GM23338 (cell line): ENCODE measurements around the gene TPMT. TPM values are rescaled to one million over a fixed set of nuclear protein-coding genes. Genes with fewer than 3 reads are reported as not detected.

Experiments used
- ATAC-seq: fragments of 200-7000 bp; cut with Tn5 transposase; 3 replicates; pipeline ENCODE4 v1.9.1; 2020
- DNase-seq: peaks from one replicate; pipeline ENCODE4 v3.0.0-alpha.2; 2015; ENCODE audit warnings: low spot score
- H2AFZ ChIP-seq: fragments of 200-600 bp; sonication (generic); 2 replicates; pipeline ENCODE4 v1.8.0; 2016; ENCODE audit warnings: antibody characterized with exemption, mild to moderate bottlenecking, moderate library complexity
- H3F3A ChIP-seq: fragments of 200-600 bp; sonication (generic); replicated peaks from 2 replicates; pipeline ENCODE4 v1.8.0; 2017; ENCODE audit warnings: antibody characterized with exemption, mixed run types, low read depth
- H3K27ac ChIP-seq: fragments of 200-600 bp; sonication (generic); 2 replicates; pipeline ENCODE4 v1.6.1; 2016; ENCODE audit warnings: low read depth
- H3K27me3 ChIP-seq: fragments of 200-600 bp; sonication (generic); 2 replicates; pipeline ENCODE4 v1.8.0; 2016; ENCODE audit warnings: mild to moderate bottlenecking, mixed run types, moderate library complexity; ENCODE audit not compliant: insufficient read depth
- H3K36me3 ChIP-seq: fragments of 200-600 bp; sonication (generic); 2 replicates; pipeline ENCODE4 v1.8.0; 2016; ENCODE audit warnings: mild to moderate bottlenecking; ENCODE audit not compliant: insufficient read depth
- H3K4me1 ChIP-seq: fragments of 200-600 bp; sonication (generic); 2 replicates; pipeline ENCODE4 v1.8.0; 2016; ENCODE audit warnings: mild to moderate bottlenecking, moderate library complexity; ENCODE audit not compliant: insufficient read depth
- H3K4me2 ChIP-seq: fragments of 200-600 bp; sonication (generic); 2 replicates; pipeline ENCODE4 v1.7.1; 2017; ENCODE audit warnings: mixed run types
- H3K4me3 ChIP-seq: fragments of 200-600 bp; sonication (generic); 2 replicates; pipeline ENCODE4 v1.6.1; 2016; ENCODE audit warnings: mixed run types
- H3K79me2 ChIP-seq: fragments of 200-600 bp; sonication (generic); replicated peaks from 2 replicates; pipeline ENCODE4 v1.8.0; 2017; ENCODE audit warnings: mild to moderate bottlenecking; ENCODE audit not compliant: insufficient read depth
- H3K9me2 ChIP-seq: fragments of 200-600 bp; sonication (generic); 2 replicates; pipeline ENCODE4 v1.8.0; 2017; ENCODE audit not compliant: insufficient read depth
- H4K20me1 ChIP-seq: fragments of 200-600 bp; sonication (generic); replicated peaks from 2 replicates; pipeline ENCODE4 v1.8.0; 2017; ENCODE audit warnings: mild to moderate bottlenecking; ENCODE audit not compliant: insufficient read depth
- H3K27ac Mint-ChIP-seq: 2 replicates; pipeline ENCODE4 v1.8.0; 2020; ENCODE audit warnings: inconsistent platforms, mild to moderate bottlenecking, moderate library complexity, mixed read lengths
- H3K27me3 Mint-ChIP-seq: 3 replicates; pipeline ENCODE4 v1.8.0; 2022; ENCODE audit warnings: low read depth, mild to moderate bottlenecking, moderate library complexity, mixed read lengths, inconsistent platforms; ENCODE audit not compliant: insufficient read depth, poor library complexity
- H3K36me3 Mint-ChIP-seq: 3 replicates; pipeline ENCODE4 v1.8.0; 2021; ENCODE audit warnings: low read depth, mild to moderate bottlenecking, inconsistent platforms, moderate library complexity, mixed read lengths
- H3K4me1 Mint-ChIP-seq: 3 replicates; pipeline ENCODE4 v1.8.0; 2020; ENCODE audit warnings: mild to moderate bottlenecking, inconsistent platforms, mixed read lengths
- H3K4me3 Mint-ChIP-seq: 3 replicates; pipeline ENCODE4 v1.8.0; 2021; ENCODE audit warnings: moderate library complexity, mild to moderate bottlenecking, inconsistent platforms, mixed read lengths
- H3K9me3 Mint-ChIP-seq: 3 replicates; pipeline ENCODE4 v1.8.0; 2020; ENCODE audit warnings: moderate library complexity, mild to moderate bottlenecking, inconsistent platforms, mixed read lengths
- CREB1 ChIP-seq: fragments of 250-450 bp; sonication (Bioruptor Pico); IDR thresholded peaks from 2 replicates; pipeline ENCODE4 v1.5.0; 2020; ENCODE audit warnings: low read depth, mild to moderate bottlenecking, moderate library complexity
- EZH2 ChIP-seq: fragments of 200-600 bp; sonication (generic); IDR thresholded peaks from one replicate; pipeline ENCODE4 v1.8.0; 2017; ENCODE audit warnings: antibody characterized with exemption, mild to moderate bottlenecking, low read depth; ENCODE audit not compliant: unreplicated experiment
- EZH2phosphoT487 ChIP-seq: fragments of 200-600 bp; sonication (generic); IDR thresholded peaks from one replicate; pipeline ENCODE4 v1.8.1; 2018; ENCODE audit warnings: antibody characterized with exemption; ENCODE audit not compliant: unreplicated experiment
- JUNB ChIP-seq: IDR thresholded peaks from one replicate; pipeline ENCODE4 v1.6.1; 2016; ENCODE audit warnings: antibody characterized with exemption; ENCODE audit not compliant: unreplicated experiment
- NANOG ChIP-seq: IDR thresholded peaks from 2 replicates; pipeline ENCODE4 v1.6.1; 2016; ENCODE audit warnings: antibody characterized with exemption, borderline replicate concordance
- POLR2AphosphoS5 ChIP-seq: IDR thresholded peaks from 2 replicates; pipeline ENCODE4 v1.6.1; 2016; ENCODE audit warnings: antibody characterized with exemption, low read depth
- STAT1 ChIP-seq: IDR thresholded peaks from one replicate; pipeline ENCODE4 v1.6.1; 2016; ENCODE audit warnings: antibody characterized with exemption; ENCODE audit not compliant: unreplicated experiment
- ZNF114 ChIP-seq: fragments of 250-450 bp; sonication (Bioruptor Pico); IDR thresholded peaks from 2 replicates; pipeline ENCODE4 v1.5.0; 2020; ENCODE audit warnings: mild to moderate bottlenecking, moderate library complexity
- ZNF331 ChIP-seq: fragments of 250-450 bp; sonication (Bioruptor Pico); IDR thresholded peaks from 2 replicates; pipeline ENCODE4 v1.5.0; 2020; ENCODE audit warnings: low read depth, mild to moderate bottlenecking, moderate library complexity
- polyA plus RNA-seq: library from polyadenylated mRNA; unstranded; fragments of >200 nt; fragmentation: Nextera tagmentation; extraction: Ambion mirVana; gene quantifications from 2 replicates; pipeline ENCODE4 v1.2.1, GENCODE V29; 2016
- total RNA-seq: library from RNA; depleted of rRNA; stranded (reverse); fragments of >200 nt; shearing (Covaris generic); gene quantifications from 2 replicates; pipeline ENCODE4 v1.2.3, GENCODE V29; 2014
- TF ChIP-seq, protein P1 (sequence below), 2 experiments: fragments of 200-600 bp in 1 of 2; sonication (generic) in 1 of 2; conservative IDR thresholded peaks; 2 replicates each; pipeline versions ENCODE4 v1.5.1 to v1.6.1; 2016 to 2017; ENCODE audit warnings: antibody characterized with exemption in 2 of 2, low read depth in 2 of 2, mild to moderate bottlenecking in 2 of 2, moderate library complexity in 1 of 2
- TF ChIP-seq, protein P2 (sequence below): IDR thresholded peaks from 2 replicates; pipeline ENCODE4 v1.6.1; 2016; ENCODE audit warnings: antibody characterized with exemption
- TF ChIP-seq, protein P3 (sequence below): IDR thresholded peaks from one replicate; pipeline ENCODE4 v1.6.1; 2018; ENCODE audit warnings: antibody characterized with exemption; ENCODE audit not compliant: unreplicated experiment
- TF ChIP-seq, protein P4 (sequence below): fragments of 250-450 bp; sonication (Bioruptor Pico); IDR thresholded peaks from 2 replicates; pipeline ENCODE4 v1.5.0; 2020; ENCODE audit warnings: mild to moderate bottlenecking, moderate library complexity

TPMT gene
- total and polyA plus RNA-seq, 2 experiments from 2014 or later: 19.5 to 21.6 TPM

DNA sequence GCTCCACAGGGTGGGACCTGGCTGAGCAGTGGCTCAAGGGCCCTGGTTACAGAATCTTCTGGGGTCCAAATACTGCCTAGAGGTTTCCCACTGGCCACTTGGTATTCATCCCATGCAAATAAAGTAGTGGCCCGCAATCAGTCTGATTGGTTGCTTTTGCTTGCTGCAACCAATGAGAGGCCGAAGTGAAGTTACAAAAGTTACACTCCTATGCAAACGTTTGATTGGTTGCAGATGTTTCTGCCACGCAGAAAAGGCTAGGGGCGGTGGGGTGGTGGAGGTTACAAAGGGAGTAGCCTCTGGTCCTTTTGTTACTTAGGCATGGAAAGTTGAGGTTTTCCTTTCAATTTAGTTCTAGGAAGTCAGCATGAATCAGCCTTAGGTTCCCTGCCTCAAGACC lies 28.8 kb downstream of the TPMT start:
- TF ChIP-seq CREB1 (CRISPR knock-in tag) (no peak), ZNF331 (CRISPR knock-in tag) (no peak), STAT1 (no peak), EZH2 (no peak), JUNB (no peak), EZH2phosphoT487 (no peak), NANOG (no peak), ZNF114 (CRISPR knock-in tag) (no peak), POLR2AphosphoS5 (no peak)
- TF ChIP-seq, protein P1, sequence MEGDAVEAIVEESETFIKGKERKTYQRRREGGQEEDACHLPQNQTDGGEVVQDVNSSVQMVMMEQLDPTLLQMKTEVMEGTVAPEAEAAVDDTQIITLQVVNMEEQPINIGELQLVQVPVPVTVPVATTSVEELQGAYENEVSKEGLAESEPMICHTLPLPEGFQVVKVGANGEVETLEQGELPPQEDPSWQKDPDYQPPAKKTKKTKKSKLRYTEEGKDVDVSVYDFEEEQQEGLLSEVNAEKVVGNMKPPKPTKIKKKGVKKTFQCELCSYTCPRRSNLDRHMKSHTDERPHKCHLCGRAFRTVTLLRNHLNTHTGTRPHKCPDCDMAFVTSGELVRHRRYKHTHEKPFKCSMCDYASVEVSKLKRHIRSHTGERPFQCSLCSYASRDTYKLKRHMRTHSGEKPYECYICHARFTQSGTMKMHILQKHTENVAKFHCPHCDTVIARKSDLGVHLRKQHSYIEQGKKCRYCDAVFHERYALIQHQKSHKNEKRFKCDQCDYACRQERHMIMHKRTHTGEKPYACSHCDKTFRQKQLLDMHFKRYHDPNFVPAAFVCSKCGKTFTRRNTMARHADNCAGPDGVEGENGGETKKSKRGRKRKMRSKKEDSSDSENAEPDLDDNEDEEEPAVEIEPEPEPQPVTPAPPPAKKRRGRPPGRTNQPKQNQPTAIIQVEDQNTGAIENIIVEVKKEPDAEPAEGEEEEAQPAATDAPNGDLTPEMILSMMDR (conservative IDR thresholded peaks at IDR 0.05; ENCODE audit: low read depth in 2 of 2): no peak
- TF ChIP-seq, protein P2, sequence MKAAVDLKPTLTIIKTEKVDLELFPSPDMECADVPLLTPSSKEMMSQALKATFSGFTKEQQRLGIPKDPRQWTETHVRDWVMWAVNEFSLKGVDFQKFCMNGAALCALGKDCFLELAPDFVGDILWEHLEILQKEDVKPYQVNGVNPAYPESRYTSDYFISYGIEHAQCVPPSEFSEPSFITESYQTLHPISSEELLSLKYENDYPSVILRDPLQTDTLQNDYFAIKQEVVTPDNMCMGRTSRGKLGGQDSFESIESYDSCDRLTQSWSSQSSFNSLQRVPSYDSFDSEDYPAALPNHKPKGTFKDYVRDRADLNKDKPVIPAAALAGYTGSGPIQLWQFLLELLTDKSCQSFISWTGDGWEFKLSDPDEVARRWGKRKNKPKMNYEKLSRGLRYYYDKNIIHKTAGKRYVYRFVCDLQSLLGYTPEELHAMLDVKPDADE: no peak
- TF ChIP-seq, protein P3, sequence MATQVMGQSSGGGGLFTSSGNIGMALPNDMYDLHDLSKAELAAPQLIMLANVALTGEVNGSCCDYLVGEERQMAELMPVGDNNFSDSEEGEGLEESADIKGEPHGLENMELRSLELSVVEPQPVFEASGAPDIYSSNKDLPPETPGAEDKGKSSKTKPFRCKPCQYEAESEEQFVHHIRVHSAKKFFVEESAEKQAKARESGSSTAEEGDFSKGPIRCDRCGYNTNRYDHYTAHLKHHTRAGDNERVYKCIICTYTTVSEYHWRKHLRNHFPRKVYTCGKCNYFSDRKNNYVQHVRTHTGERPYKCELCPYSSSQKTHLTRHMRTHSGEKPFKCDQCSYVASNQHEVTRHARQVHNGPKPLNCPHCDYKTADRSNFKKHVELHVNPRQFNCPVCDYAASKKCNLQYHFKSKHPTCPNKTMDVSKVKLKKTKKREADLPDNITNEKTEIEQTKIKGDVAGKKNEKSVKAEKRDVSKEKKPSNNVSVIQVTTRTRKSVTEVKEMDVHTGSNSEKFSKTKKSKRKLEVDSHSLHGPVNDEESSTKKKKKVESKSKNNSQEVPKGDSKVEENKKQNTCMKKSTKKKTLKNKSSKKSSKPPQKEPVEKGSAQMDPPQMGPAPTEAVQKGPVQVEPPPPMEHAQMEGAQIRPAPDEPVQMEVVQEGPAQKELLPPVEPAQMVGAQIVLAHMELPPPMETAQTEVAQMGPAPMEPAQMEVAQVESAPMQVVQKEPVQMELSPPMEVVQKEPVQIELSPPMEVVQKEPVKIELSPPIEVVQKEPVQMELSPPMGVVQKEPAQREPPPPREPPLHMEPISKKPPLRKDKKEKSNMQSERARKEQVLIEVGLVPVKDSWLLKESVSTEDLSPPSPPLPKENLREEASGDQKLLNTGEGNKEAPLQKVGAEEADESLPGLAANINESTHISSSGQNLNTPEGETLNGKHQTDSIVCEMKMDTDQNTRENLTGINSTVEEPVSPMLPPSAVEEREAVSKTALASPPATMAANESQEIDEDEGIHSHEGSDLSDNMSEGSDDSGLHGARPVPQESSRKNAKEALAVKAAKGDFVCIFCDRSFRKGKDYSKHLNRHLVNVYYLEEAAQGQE: no peak
- TF ChIP-seq, protein P4, sequence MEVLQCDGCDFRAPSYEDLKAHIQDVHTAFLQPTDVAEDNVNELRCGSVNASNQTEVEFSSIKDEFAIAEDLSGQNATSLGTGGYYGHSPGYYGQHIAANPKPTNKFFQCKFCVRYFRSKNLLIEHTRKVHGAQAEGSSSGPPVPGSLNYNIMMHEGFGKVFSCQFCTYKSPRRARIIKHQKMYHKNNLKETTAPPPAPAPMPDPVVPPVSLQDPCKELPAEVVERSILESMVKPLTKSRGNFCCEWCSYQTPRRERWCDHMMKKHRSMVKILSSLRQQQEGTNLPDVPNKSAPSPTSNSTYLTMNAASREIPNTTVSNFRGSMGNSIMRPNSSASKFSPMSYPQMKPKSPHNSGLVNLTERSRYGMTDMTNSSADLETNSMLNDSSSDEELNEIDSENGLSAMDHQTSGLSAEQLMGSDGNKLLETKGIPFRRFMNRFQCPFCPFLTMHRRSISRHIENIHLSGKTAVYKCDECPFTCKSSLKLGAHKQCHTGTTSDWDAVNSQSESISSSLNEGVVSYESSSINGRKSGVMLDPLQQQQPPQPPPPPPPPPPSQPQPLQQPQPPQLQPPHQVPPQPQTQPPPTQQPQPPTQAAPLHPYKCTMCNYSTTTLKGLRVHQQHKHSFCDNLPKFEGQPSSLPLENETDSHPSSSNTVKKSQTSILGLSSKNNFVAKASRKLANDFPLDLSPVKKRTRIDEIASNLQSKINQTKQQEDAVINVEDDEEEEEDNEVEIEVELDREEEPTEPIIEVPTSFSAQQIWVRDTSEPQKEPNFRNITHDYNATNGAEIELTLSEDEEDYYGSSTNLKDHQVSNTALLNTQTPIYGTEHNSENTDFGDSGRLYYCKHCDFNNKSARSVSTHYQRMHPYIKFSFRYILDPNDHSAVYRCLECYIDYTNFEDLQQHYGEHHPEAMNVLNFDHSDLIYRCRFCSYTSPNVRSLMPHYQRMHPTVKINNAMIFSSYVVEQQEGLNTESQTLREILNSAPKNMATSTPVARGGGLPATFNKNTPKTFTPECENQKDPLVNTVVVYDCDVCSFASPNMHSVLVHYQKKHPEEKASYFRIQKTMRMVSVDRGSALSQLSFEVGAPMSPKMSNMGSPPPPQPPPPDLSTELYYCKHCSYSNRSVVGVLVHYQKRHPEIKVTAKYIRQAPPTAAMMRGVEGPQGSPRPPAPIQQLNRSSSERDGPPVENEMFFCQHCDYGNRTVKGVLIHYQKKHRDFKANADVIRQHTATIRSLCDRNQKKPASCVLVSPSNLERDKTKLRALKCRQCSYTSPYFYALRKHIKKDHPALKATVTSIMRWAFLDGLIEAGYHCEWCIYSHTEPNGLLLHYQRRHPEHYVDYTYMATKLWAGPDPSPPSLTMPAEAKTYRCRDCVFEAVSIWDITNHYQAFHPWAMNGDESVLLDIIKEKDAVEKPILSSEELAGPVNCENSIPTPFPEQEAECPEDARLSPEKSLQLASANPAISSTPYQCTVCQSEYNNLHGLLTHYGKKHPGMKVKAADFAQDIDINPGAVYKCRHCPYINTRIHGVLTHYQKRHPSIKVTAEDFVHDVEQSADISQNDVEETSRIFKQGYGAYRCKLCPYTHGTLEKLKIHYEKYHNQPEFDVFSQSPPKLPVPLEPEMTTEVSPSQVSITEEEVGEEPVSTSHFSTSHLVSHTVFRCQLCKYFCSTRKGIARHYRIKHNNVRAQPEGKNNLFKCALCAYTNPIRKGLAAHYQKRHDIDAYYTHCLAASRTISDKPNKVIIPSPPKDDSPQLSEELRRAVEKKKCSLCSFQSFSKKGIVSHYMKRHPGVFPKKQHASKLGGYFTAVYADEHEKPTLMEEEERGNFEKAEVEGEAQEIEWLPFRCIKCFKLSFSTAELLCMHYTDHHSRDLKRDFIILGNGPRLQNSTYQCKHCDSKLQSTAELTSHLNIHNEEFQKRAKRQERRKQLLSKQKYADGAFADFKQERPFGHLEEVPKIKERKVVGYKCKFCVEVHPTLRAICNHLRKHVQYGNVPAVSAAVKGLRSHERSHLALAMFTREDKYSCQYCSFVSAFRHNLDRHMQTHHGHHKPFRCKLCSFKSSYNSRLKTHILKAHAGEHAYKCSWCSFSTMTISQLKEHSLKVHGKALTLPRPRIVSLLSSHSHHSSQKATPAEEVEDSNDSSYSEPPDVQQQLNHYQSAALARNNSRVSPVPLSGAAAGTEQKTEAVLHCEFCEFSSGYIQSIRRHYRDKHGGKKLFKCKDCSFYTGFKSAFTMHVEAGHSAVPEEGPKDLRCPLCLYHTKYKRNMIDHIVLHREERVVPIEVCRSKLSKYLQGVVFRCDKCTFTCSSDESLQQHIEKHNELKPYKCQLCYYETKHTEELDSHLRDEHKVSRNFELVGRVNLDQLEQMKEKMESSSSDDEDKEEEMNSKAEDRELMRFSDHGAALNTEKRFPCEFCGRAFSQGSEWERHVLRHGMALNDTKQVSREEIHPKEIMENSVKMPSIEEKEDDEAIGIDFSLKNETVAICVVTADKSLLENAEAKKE (CRISPR knock-in tag): no peak
- peaks cover 8% of the 10 kb centered on the region; the same call in 2 of the 3 replicates for H3K36me3 Mint-ChIP-seq
- Histone ChIP-seq H3K27me3 (peaks cover 20% of the 10 kb centered on the region), H3K36me3 (no peaks in the 10 kb centered on the region), H3K27ac (no peak overlapping the region), H3K4me2 (no peak overlapping the region), H3K79me2 (no peaks in the 10 kb centered on the region), H2AFZ (no peak overlapping the region), H3K9me2 (no peaks in the 10 kb centered on the region; the same call in 1 of the 2 replicates), H3K4me3 (no peak overlapping the region), H3F3A (0 out of 2 replicates have a peak, but pooled peaks cover 3% of the 10 kb centered on the region), H4K20me1 (no peaks in the 10 kb centered on the region), H3K4me1 (no peaks in the 10 kb centered on the region)
- ATAC-seq: no peak
- peaks cover 7% of the 10 kb centered on the region; the same call in 2 of the 3 replicates for H3K4me1 Mint-ChIP-seq
- no peak overlapping the region for H3K4me3 Mint-ChIP-seq
- peaks cover 17% of the 10 kb centered on the region for H3K27me3 Mint-ChIP-seq
- no peak for DNase-seq
- H3K9me3 Mint-ChIP-seq: peaks cover 5% of the 10 kb centered on the region; the same call in 1 of the 3 replicates
- no peak overlapping the region for H3K27ac Mint-ChIP-seq
